ENCODE measurements around the gene SGK1.

- TF ChIP-seq CTCF (IDR thresholded peaks at IDR 0.05) (no peak), POLR2A (IDR thresholded peaks at IDR 0.05) (no peak)
These were observed 171.5 kb downstream of the SGK1 start for GRCh38 chr6:134146268-134147033.
